AG09319 (cell line): ENCODE data around the gene KLHL42.
A peak's percentile ranks its signal among the peaks of the same experiment; 100 is the strongest.

Experiments
- DNase-seq: peaks from one replicate; pipeline ENCODE4 v3.0.0-alpha.2; 2010; ENCODE audit warnings: low read depth; ENCODE audit errors: extremely low read depth
- TF ChIP-seq, protein P1 (sequence below): IDR thresholded peaks from 2 replicates; pipeline ENCODE4 v1.5.1; 2011; ENCODE audit warnings: low read depth, mild to moderate bottlenecking, inconsistent platforms, low read length, moderate library complexity

The KLHL42 gene

DNA sequence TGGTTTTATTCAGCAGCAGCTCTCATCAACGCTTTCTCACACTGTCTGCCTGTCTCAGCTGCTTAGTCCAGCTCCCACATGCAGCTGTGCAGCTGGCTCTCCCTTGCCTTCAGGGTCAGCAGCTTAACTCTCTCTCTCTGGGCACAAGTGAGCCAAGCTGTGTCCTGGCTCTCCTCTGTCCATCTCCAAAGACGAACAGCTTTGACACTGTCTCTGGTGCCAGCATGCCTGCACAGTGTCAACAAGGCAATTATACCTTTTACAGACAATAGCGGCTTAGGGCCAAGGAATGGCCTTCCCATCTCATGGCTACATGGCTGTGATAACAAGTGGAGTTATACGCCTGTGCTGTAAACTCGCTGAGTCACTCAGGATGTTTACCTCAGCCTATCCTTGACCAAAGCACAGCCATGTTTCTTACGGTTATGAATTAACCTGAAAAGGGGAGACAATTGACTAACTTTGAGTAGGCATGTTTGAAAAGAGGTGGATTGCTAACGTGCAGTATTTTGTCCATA, 38.4 kb downstream of the KLHL42 start:
- TF ChIP-seq, protein P1, sequence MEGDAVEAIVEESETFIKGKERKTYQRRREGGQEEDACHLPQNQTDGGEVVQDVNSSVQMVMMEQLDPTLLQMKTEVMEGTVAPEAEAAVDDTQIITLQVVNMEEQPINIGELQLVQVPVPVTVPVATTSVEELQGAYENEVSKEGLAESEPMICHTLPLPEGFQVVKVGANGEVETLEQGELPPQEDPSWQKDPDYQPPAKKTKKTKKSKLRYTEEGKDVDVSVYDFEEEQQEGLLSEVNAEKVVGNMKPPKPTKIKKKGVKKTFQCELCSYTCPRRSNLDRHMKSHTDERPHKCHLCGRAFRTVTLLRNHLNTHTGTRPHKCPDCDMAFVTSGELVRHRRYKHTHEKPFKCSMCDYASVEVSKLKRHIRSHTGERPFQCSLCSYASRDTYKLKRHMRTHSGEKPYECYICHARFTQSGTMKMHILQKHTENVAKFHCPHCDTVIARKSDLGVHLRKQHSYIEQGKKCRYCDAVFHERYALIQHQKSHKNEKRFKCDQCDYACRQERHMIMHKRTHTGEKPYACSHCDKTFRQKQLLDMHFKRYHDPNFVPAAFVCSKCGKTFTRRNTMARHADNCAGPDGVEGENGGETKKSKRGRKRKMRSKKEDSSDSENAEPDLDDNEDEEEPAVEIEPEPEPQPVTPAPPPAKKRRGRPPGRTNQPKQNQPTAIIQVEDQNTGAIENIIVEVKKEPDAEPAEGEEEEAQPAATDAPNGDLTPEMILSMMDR: no peak
- no peak for DNase-seq

DNA sequence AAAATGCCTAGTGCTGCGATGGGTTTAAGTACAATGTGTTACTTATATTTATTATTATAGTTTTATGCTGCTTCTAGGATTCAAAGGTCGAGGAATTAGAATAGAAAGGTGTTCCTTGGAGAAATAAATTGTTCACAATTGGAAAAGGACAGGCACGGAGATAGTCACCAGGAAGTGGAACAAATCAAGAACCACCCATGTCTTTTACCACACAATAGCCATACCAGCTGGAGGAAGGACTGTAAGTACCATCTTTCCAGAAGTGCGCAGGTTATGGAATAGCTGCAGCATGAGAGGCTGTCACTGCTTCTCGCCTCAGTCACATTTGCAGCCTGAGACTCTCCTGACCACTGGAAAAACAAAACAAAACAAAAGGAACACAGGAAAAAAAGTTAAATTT, 40.5 kb downstream of the KLHL42 start:
- no peak for DNase-seq
- TF ChIP-seq, protein P1: no peak

DNA sequence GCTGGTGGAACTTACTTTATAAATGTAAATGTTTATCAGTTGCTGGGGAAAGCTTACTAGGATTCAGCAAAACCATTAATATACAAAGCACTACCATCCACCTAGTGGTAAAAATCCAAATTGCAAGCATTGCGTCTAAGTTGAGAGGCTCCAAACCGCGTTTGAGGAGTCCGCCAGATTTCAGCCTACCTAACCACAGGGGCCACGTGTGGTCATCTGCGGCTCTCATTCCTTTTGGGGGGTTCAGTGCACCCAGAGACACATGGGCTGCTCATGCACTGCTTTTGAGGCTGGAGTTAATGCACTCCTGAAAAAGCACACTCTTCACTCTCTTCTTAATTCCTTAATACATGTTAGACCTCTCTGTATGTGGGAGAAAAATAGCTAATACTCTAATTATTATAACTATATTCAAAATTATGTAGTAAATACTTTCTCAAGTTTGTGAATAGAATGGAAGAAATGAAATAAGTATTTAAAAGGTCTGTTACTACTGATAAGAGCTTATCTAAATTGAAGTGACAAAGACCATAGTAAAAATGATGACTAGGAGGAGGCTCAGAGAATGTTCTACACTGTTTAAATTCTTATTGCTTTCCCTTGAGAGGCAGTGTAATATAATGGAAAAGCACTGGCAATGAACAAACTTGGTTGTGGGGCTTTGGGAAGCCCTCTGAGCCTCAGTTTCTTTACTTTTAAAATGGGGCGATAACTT, 41.4 kb downstream of the KLHL42 start:
- TF ChIP-seq, protein P1: peak; percentile 72
- peak; percentile 29 for DNase-seq

DNA sequence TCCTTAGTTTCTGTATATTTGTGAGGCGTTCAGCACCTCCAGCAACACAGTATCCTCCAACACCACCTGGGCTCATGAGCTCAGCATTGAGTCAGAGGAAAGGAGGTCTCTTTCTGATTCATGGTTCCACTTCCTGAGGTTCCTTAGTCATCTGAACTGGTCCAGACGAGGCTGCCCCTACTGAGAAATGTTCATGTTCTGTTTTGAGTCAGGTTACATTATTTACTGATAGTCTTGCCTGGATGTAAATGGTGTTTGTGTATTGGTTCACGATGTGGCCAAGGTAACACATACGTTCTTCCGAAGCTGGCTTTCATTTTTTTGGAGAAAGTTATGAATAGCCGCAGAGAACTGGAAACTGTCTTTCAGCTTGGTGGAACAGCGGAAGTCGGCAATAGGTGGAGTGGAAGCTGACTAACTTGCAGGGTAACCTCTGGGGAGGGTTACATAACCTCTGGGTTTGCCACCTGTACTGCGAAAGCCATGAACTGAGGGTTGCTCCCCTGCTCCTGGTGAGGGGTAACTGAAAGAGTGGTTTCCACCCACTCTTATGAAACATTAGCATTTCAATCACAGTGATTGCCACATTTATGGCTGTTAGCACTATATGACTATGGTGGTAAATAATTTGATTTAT, 42.2 kb downstream of the KLHL42 start:
- TF ChIP-seq, protein P1: no peak
- DNase-seq: peak; percentile 12

DNA sequence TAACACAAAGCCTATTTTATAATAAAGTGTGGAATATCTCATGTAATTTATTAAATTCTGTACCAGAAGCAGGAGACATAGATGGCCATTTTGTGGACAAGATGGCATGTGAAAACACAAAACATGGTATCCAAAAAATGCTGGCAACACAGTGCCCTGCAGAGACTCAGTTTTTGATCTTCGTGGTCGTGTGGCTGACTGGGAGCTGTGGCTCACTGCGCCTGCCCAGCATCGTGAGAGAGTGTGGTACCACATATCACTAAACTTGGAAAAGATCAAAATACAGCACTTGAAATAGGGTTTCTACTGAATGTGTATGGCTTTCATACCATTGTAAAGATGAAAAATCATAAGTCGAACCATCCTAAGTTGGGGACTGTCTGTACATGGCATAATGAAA, 43.0 kb downstream of the KLHL42 start:
- DNase-seq: no peak
- TF ChIP-seq, protein P1: no peak

DNA sequence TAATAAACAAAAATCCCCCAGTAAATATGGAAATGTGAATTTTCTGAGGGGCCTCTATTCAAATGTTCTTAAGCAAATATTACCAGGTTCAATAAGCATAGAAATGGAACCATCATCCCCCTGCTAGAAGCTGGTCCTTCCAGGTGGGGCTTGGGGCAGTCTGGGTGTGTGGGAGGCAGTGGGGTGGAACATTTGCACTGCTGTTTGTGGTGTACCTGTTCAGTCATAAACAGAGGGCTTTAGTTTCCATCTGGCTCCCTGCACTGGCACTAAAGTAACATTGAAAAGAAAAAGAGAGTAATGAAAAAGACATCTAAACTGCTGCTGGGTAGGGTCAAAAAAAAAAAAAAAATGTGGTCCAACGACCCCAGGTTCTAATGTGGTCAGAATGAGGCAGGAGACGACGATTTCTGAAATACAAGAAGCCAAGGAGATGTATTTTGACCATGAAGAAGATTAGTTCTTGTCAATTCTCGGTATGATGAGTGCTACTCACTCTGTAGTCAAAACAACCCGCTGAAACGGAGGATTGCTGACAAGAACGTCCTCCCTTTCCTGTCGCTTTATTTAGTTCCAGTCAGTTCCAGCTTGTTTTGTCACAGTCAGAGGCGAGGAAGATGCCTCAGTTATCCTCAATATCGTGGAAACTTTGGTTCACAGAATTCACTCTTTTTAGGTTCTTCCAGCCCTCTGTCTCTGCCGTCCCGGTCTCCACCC, 44.3 kb downstream of the KLHL42 start:
- no peak for DNase-seq
- TF ChIP-seq, protein P1: no peak

DNA sequence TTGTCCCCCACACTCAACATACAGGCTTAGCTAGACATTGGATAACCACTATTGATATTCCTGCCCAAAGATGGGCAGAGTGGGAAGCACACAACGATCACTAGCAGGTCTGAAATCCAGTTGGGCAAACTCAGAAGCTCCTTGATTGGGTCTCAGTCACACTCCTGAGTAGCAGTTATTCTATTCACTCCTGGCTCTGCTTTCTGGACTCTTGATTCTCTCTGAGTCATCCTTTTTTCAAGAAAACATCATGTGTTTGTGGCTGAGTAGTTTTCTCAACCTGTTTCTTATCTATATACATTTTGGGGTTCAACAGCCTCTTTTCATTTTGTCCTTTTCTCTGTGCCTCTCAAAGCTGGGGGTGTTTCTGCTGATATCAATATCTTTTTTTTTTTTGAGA, 46.0 kb downstream of the KLHL42 start:
- no peak for DNase-seq
- TF ChIP-seq, protein P1: no peak
